K562 (cell line): ENCODE data around the gene SIGLEC14. TPM values are rescaled to one million over a fixed set of nuclear protein-coding genes. Genes with fewer than 3 reads are reported as not detected.

Experiments
- BRF1 ChIP-seq: IDR thresholded peaks from 3 replicates; pipeline ENCODE4 v1.6.1; 2011; ENCODE audit warnings: borderline replicate concordance, mild to moderate bottlenecking; ENCODE audit not compliant: insufficient read length; ENCODE audit errors: extremely low read depth
- MTA2 ChIP-seq: fragments of 450-650 bp; IDR thresholded peaks from 2 replicates; pipeline ENCODE4 v1.6.1; 2016; ENCODE audit warnings: low read depth
- NCOA6 ChIP-seq: fragments of 450-650 bp; IDR thresholded peaks from 2 replicates; pipeline ENCODE4 v1.6.1; 2017; ENCODE audit warnings: mild to moderate bottlenecking
- PHF21A ChIP-seq: fragments of 450-650 bp; IDR thresholded peaks from 2 replicates; pipeline ENCODE4 v1.6.1; 2017; ENCODE audit warnings: low read depth, borderline replicate concordance
- ZFP36 ChIP-seq: fragments of 150-350 bp; IDR thresholded peaks from 2 replicates; pipeline ENCODE4 v1.6.1; 2018; ENCODE audit warnings: low read length, low read depth; ENCODE audit not compliant: partially characterized antibody
- ZZZ3 ChIP-seq: fragments of 450-650 bp; IDR thresholded peaks from 2 replicates; pipeline ENCODE4 v1.6.1; 2016; ENCODE audit warnings: antibody characterized with exemption, mild to moderate bottlenecking, moderate library complexity
- polyA plus RNA-seq, 8 experiments: library from polyadenylated mRNA; depleted of rRNA in 4 of 8; stranded (reverse) in 5 of 8; unstranded in 3 of 8; fragments of >200 nt; fragmentation: Nextera tagmentation in 2 of 8; fragmentation: Illumina TruSeq in 1 of 8; extraction: Ambion mirVana in 2 of 8; extraction: Trizol in 1 of 8; gene quantifications; 2 replicates each; pipeline versions ENCODE4 v1.2.1 to v1.2.3, GENCODE V29; 2011 to 2014; ENCODE audit warnings: inconsistent platforms in 1 of 8, missing spikeins in 1 of 8
- total RNA-seq, 7 experiments: library from RNA; depleted of rRNA in 6 of 7; stranded (reverse); fragments of >200 nt in 6 of 7; fragmentation: Illumina TruSeq in 2 of 7; extraction: Trizol in 2 of 7; gene quantifications; 2 replicates each; pipeline versions ENCODE4 v1.2.1 to v1.2.3, GENCODE V29; 2011 to 2021; ENCODE audit warnings: low replicate concordance in 1 of 7
- TF ChIP-seq, protein P1 (sequence below), 2 experiments: fragments of 150-350 bp in 1 of 2; IDR thresholded peaks; 2 replicates each; pipeline ENCODE4 v1.6.1; 2012 to 2016; ENCODE audit warnings: low read depth in 2 of 2, low read length in 2 of 2, mild to moderate bottlenecking in 1 of 2, moderate library complexity in 1 of 2
- TF ChIP-seq, protein P2 (sequence below): sonication (generic); formaldehyde crosslinking; IDR thresholded peaks from 2 replicates; pipeline ENCODE4 v1.8.1; 2022; ENCODE audit warnings: missing genetic modification reagents
- TF ChIP-seq, protein P3 (sequence below), 2 experiments: fragments of 450-650 bp; conservative IDR thresholded peaks; 2 replicates each; pipeline ENCODE4 v1.6.1; 2017; ENCODE audit warnings: mild to moderate bottlenecking in 2 of 2, moderate library complexity in 2 of 2
- TF ChIP-seq, protein P4 (sequence below): fragments of 450-650 bp; formaldehyde crosslinking; IDR thresholded peaks from 2 replicates; pipeline ENCODE4 v1.4.0; 2020; ENCODE audit warnings: mild to moderate bottlenecking, mixed read lengths
- TF ChIP-seq, protein P5 (sequence below): fragments of 250-450 bp; sonication (Bioruptor Pico); IDR thresholded peaks from 2 replicates; pipeline ENCODE4 v1.6.1; 2021; ENCODE audit warnings: mild to moderate bottlenecking
- TF ChIP-seq, protein P6 (sequence below): sonication (generic); formaldehyde crosslinking; IDR thresholded peaks from 2 replicates; pipeline ENCODE4 v1.8.1; 2023; ENCODE audit warnings: missing genetic modification reagents, mild to moderate bottlenecking, borderline replicate concordance

Gene SIGLEC14
- total and polyA plus RNA-seq, 9 of the 15 experiments (the other 6 are each of a cell fraction or from before 2014, with no cell fraction given), result not detected

DNA sequence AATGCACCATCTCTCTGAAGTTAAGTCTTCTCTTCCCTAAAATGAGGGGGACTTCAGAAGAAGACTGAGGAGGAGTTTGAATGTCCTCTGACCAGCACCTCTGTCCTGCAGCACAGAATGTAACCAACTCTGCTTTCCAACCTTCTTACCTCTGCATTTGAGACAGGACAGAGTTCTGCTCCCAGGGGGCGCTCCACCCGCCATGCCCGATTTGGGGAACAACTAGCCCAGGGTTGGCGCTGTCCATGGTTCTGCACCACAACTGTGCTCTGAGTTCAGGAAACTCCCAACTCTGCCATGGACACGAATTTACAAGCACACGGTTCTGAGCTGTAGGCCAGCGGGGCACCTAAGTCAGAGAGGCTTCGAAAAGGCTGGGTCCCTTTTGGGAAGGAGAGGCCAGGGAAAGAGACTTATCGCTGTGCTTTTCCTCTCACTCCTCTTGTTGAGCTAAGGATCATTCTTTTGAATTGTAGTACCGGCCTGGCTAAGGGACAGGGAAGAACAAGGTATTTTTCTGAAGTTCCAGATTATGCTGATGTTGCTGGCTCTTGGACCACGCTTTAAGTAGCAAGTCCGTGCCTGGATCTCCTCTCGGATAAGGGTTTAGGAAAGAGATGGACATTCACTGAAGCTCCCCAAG is 38.6 kb downstream of the SIGLEC14 start (continued):
- TF ChIP-seq, protein P1, sequence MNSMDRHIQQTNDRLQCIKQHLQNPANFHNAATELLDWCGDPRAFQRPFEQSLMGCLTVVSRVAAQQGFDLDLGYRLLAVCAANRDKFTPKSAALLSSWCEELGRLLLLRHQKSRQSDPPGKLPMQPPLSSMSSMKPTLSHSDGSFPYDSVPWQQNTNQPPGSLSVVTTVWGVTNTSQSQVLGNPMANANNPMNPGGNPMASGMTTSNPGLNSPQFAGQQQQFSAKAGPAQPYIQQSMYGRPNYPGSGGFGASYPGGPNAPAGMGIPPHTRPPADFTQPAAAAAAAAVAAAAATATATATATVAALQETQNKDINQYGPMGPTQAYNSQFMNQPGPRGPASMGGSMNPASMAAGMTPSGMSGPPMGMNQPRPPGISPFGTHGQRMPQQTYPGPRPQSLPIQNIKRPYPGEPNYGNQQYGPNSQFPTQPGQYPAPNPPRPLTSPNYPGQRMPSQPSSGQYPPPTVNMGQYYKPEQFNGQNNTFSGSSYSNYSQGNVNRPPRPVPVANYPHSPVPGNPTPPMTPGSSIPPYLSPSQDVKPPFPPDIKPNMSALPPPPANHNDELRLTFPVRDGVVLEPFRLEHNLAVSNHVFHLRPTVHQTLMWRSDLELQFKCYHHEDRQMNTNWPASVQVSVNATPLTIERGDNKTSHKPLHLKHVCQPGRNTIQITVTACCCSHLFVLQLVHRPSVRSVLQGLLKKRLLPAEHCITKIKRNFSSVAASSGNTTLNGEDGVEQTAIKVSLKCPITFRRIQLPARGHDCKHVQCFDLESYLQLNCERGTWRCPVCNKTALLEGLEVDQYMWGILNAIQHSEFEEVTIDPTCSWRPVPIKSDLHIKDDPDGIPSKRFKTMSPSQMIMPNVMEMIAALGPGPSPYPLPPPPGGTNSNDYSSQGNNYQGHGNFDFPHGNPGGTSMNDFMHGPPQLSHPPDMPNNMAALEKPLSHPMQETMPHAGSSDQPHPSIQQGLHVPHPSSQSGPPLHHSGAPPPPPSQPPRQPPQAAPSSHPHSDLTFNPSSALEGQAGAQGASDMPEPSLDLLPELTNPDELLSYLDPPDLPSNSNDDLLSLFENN (IDR thresholded peaks at IDR 0.05; ENCODE audit: low read depth in 2 of 2, low read length in 2 of 2), result no peak
- TF ChIP-seq, protein P2, sequence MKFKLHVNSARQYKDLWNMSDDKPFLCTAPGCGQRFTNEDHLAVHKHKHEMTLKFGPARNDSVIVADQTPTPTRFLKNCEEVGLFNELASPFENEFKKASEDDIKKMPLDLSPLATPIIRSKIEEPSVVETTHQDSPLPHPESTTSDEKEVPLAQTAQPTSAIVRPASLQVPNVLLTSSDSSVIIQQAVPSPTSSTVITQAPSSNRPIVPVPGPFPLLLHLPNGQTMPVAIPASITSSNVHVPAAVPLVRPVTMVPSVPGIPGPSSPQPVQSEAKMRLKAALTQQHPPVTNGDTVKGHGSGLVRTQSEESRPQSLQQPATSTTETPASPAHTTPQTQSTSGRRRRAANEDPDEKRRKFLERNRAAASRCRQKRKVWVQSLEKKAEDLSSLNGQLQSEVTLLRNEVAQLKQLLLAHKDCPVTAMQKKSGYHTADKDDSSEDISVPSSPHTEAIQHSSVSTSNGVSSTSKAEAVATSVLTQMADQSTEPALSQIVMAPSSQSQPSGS (CRISPR knock-in tag), result no peak
- TF ChIP-seq NCOA6 (peak; percentile 66; the same call in 1 of the 2 replicates), MTA2 (no peak), ZZZ3 (no peak), ZFP36 (peak; percentile 45), BRF1 (no peak), PHF21A (peak; percentile 55; the same call in 1 of the 2 replicates)
- TF ChIP-seq, protein P3, sequence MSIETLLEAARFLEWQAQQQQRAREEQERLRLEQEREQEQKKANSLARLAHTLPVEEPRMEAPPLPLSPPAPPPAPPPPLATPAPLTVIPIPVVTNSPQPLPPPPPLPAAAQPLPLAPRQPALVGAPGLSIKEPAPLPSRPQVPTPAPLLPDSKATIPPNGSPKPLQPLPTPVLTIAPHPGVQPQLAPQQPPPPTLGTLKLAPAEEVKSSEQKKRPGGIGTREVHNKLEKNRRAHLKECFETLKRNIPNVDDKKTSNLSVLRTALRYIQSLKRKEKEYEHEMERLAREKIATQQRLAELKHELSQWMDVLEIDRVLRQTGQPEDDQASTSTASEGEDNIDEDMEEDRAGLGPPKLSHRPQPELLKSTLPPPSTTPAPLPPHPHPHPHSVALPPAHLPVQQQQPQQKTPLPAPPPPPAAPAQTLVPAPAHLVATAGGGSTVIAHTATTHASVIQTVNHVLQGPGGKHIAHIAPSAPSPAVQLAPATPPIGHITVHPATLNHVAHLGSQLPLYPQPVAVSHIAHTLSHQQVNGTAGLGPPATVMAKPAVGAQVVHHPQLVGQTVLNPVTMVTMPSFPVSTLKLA (conservative IDR thresholded peaks at IDR 0.05), result peak; percentile 65 to 89
- TF ChIP-seq, protein P4, sequence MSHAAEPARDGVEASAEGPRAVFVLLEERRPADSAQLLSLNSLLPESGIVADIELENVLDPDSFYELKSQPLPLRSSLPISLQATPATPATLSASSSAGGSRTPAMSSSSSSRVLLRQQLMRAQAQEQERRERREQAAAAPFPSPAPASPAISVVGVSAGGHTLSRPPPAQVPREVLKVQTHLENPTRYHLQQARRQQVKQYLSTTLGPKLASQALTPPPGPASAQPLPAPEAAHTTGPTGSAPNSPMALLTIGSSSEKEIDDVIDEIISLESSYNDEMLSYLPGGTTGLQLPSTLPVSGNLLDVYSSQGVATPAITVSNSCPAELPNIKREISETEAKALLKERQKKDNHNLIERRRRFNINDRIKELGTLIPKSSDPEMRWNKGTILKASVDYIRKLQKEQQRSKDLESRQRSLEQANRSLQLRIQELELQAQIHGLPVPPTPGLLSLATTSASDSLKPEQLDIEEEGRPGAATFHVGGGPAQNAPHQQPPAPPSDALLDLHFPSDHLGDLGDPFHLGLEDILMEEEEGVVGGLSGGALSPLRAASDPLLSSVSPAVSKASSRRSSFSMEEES (CRISPR knock-in tag), result no peak
- TF ChIP-seq, protein P5, sequence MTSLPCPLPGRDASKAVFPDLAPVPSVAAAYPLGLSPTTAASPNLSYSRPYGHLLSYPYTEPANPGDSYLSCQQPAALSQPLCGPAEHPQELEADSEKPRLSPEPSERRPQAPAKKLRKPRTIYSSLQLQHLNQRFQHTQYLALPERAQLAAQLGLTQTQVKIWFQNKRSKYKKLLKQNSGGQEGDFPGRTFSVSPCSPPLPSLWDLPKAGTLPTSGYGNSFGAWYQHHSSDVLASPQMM, result no peak
- TF ChIP-seq, protein P6, sequence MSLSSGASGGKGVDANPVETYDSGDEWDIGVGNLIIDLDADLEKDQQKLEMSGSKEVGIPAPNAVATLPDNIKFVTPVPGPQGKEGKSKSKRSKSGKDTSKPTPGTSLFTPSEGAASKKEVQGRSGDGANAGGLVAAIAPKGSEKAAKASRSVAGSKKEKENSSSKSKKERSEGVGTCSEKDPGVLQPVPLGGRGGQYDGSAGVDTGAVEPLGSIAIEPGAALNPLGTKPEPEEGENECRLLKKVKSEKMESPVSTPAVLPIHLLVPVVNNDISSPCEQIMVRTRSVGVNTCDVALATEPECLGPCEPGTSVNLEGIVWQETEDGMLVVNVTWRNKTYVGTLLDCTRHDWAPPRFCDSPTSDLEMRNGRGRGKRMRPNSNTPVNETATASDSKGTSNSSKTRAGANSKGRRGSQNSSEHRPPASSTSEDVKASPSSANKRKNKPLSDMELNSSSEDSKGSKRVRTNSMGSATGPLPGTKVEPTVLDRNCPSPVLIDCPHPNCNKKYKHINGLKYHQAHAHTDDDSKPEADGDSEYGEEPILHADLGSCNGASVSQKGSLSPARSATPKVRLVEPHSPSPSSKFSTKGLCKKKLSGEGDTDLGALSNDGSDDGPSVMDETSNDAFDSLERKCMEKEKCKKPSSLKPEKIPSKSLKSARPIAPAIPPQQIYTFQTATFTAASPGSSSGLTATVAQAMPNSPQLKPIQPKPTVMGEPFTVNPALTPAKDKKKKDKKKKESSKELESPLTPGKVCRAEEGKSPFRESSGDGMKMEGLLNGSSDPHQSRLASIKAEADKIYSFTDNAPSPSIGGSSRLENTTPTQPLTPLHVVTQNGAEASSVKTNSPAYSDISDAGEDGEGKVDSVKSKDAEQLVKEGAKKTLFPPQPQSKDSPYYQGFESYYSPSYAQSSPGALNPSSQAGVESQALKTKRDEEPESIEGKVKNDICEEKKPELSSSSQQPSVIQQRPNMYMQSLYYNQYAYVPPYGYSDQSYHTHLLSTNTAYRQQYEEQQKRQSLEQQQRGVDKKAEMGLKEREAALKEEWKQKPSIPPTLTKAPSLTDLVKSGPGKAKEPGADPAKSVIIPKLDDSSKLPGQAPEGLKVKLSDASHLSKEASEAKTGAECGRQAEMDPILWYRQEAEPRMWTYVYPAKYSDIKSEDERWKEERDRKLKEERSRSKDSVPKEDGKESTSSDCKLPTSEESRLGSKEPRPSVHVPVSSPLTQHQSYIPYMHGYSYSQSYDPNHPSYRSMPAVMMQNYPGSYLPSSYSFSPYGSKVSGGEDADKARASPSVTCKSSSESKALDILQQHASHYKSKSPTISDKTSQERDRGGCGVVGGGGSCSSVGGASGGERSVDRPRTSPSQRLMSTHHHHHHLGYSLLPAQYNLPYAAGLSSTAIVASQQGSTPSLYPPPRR (CRISPR knock-in tag), result no peak
